Measurements from ENCODE around the gene AMY2B.

Gene AMY2B

DNA sequence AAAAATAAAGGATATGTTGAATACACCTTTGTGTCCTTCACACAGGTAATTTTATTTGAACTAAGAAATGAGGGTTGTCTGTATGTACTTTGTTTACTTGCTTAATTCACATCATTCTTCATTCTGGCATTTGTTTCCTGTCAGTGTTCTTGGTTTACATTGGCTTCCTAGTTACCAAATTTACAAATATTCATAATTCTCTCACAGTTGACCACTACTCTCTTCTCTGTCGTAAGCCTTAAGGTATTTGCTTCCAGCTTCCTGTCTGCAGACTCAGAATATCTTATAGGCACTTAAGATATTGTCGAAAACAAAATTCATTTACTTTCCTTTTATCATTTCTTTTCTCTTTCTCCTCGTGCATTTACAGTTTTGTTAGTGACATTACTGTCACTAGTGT, 30.0 kb upstream of the AMY2B start:
- TF ChIP-seq, protein P1, sequence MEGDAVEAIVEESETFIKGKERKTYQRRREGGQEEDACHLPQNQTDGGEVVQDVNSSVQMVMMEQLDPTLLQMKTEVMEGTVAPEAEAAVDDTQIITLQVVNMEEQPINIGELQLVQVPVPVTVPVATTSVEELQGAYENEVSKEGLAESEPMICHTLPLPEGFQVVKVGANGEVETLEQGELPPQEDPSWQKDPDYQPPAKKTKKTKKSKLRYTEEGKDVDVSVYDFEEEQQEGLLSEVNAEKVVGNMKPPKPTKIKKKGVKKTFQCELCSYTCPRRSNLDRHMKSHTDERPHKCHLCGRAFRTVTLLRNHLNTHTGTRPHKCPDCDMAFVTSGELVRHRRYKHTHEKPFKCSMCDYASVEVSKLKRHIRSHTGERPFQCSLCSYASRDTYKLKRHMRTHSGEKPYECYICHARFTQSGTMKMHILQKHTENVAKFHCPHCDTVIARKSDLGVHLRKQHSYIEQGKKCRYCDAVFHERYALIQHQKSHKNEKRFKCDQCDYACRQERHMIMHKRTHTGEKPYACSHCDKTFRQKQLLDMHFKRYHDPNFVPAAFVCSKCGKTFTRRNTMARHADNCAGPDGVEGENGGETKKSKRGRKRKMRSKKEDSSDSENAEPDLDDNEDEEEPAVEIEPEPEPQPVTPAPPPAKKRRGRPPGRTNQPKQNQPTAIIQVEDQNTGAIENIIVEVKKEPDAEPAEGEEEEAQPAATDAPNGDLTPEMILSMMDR (IDR thresholded peaks at IDR 0.05; ENCODE audit: insufficient read depth, low read length, poor library complexity, severe bottlenecking), result no peak
- no peak for TF ChIP-seq EZH2phosphoT487 (conservative IDR thresholded peaks at IDR 0.05; ENCODE audit: low read length)
- Histone ChIP-seq H3K27ac (ENCODE audit: low read depth, low read length) (no peak overlapping the region), H4K20me1 (ENCODE audit: low read depth, low read length) (no peaks in the 10 kb centered on the region), H3K4me3 (ENCODE audit: insufficient read depth, low read length, poor library complexity, severe bottlenecking) (no peak overlapping the region), H3F3A (ENCODE audit: insufficient read depth) (0 out of 2 replicates have a peak, but pooled peaks cover 3% of the 10 kb centered on the region), H3K9me3 (ENCODE audit: insufficient read depth, low read length) (no peaks in the 10 kb centered on the region), H2AFZ (ENCODE audit: low read depth, low read length, severe bottlenecking) (no peak overlapping the region), H3K9ac (ENCODE audit: low read length) (no peak overlapping the region), H3K27me3 (ENCODE audit: low read length) (no peaks in the 10 kb centered on the region), H3K9me2 (replicated peaks; ENCODE audit: insufficient read depth, low read length) (no peaks in the 10 kb centered on the region), H3K4me2 (ENCODE audit: low read depth, low read length, poor library complexity, severe bottlenecking) (no peak overlapping the region), H3K36me3 (ENCODE audit: low read length) (peaks cover 87% of the 10 kb centered on the region), H3K79me2 (ENCODE audit: insufficient read depth, low read length) (no peaks in the 10 kb centered on the region)

DNA sequence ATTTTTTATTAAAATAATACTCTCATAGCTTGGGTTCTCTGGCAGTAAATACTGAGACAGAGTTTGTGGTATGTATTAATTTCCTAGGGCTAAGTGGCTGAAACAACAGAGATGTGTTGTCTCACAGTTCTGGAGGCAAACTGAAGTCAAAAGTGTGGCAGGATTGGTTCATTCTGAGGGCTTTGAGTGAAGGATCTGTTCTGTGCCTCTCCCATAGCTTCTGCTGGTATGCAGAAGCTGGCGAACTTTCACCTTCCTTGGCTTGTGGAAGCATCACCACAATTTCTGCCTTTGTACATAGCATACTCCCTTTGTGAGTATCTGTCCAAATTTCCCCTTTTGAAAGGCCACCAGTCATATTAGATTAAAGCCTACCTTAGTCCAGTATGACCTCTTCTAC, 24.9 kb upstream of the AMY2B start:
- no peak overlapping the region for H3K4me2 ChIP-seq (ENCODE audit: low read depth, low read length, poor library complexity, severe bottlenecking)
- no peaks in the 10 kb centered on the region for H3K9me3 ChIP-seq (ENCODE audit: insufficient read depth, low read length)
- no peak overlapping the region for H2AFZ ChIP-seq (ENCODE audit: low read depth, low read length, severe bottlenecking)
- no peak overlapping the region for H3K9ac ChIP-seq (ENCODE audit: low read length)
- no peaks in the 10 kb centered on the region for H3K79me2 ChIP-seq (ENCODE audit: insufficient read depth, low read length)
- H3K27ac ChIP-seq (ENCODE audit: low read depth, low read length), result no peak overlapping the region
- H3K9me2 ChIP-seq (replicated peaks; ENCODE audit: insufficient read depth, low read length), result no peaks in the 10 kb centered on the region
- 0 out of 2 replicates have a peak, but pooled peaks cover 3% of the 10 kb centered on the region for H3F3A ChIP-seq (ENCODE audit: insufficient read depth)
- peaks cover 73% of the 10 kb centered on the region for H3K36me3 ChIP-seq (ENCODE audit: low read length)
- TF ChIP-seq, protein P1 (IDR thresholded peaks at IDR 0.05; ENCODE audit: insufficient read depth, low read length, poor library complexity, severe bottlenecking), result no peak
- no peak for TF ChIP-seq EZH2phosphoT487 (conservative IDR thresholded peaks at IDR 0.05; ENCODE audit: low read length)
- no peaks in the 10 kb centered on the region for H3K27me3 ChIP-seq (ENCODE audit: low read length)
- no peak overlapping the region for H3K4me3 ChIP-seq (ENCODE audit: insufficient read depth, low read length, poor library complexity, severe bottlenecking)
- H4K20me1 ChIP-seq (ENCODE audit: low read depth, low read length), result no peaks in the 10 kb centered on the region

DNA sequence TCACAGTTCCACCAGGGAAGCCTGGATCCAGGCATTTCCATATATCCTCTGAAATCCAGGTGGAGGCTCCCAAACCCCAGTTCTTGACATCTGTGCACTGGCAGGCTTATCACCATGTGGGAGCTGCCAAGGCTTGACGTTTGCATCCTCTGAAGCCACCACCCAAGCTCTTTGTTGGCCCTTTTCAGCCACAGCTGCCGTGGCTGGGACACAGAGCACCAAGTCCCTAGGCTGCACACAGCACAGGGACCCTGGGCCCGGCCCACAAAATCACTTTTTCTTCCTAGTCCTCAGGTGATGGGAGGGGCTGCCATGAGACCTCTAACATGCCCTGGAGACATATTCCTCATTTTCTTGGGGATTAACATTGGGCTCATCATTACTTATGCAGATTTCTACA, 23.5 kb upstream of the AMY2B start:
- no peaks in the 10 kb centered on the region for H3K79me2 ChIP-seq (ENCODE audit: insufficient read depth, low read length)
- H3K27ac ChIP-seq (ENCODE audit: low read depth, low read length), result no peak overlapping the region
- H3K36me3 ChIP-seq (ENCODE audit: low read length), result peaks cover 70% of the 10 kb centered on the region
- no peak overlapping the region for H3K9ac ChIP-seq (ENCODE audit: low read length)
- no peaks in the 10 kb centered on the region for H4K20me1 ChIP-seq (ENCODE audit: low read depth, low read length)
- no peak overlapping the region for H3K4me2 ChIP-seq (ENCODE audit: low read depth, low read length, poor library complexity, severe bottlenecking)
- TF ChIP-seq EZH2phosphoT487 (conservative IDR thresholded peaks at IDR 0.05; ENCODE audit: low read length), result no peak
- TF ChIP-seq, protein P1 (IDR thresholded peaks at IDR 0.05; ENCODE audit: insufficient read depth, low read length, poor library complexity, severe bottlenecking), result no peak
- no peaks in the 10 kb centered on the region for H3K9me3 ChIP-seq (ENCODE audit: insufficient read depth, low read length)
- H3F3A ChIP-seq (ENCODE audit: insufficient read depth), result 0 out of 2 replicates have a peak, but pooled peaks cover 3% of the 10 kb centered on the region
- no peaks in the 10 kb centered on the region for H3K9me2 ChIP-seq (replicated peaks; ENCODE audit: insufficient read depth, low read length)
- no peak overlapping the region for H2AFZ ChIP-seq (ENCODE audit: low read depth, low read length, severe bottlenecking)
- H3K4me3 ChIP-seq (ENCODE audit: insufficient read depth, low read length, poor library complexity, severe bottlenecking), result no peak overlapping the region
- H3K27me3 ChIP-seq (ENCODE audit: low read length), result no peaks in the 10 kb centered on the region

Data from SU-DHL-6 (cell line).